HEK293 (cell line): ENCODE results near the gene FKRP.

Source experiments
- CTCF ChIA-PET: fragments of 350-600 bp; formaldehyde crosslinking; extraction: SDS; loops from one replicate; lab custom pipeline; 2021; ENCODE audit warnings: antibody characterized with exemption; lab: Yijun Ruan, JAX
- POLR2A ChIA-PET: fragments of 300-600 bp; formaldehyde crosslinking; extraction: SDS; loops from one replicate; lab custom pipeline; 2020; ENCODE audit warnings: antibody characterized with exemption, inconsistent platforms; lab: Yijun Ruan, JAX
- H3K27ac ChIP-seq: fragments of 200-500 bp; sonication (Bioruptor generic); 2 replicates; pipeline ENCODE4 v1.5.1; 2014; ENCODE audit warnings: low read depth, low read length, control low read depth, inconsistent platforms; ENCODE audit errors: extremely low read depth
- H3K36me3 ChIP-seq, 2 experiments: fragments of 200-500 bp in 1 of 2; sonication (Bioruptor generic) in 1 of 2; 1 replicate in 1 of 2; 2 replicates in 1 of 2; pipeline ENCODE4 v1.5.1; 2014 to 2017; ENCODE audit warnings: inconsistent platforms in 2 of 2, low read length in 2 of 2; ENCODE audit not compliant: control insufficient read depth in 2 of 2, insufficient read depth in 1 of 2
- H3K4me1 ChIP-seq: fragments of 200-500 bp; sonication (Bioruptor generic); 2 replicates; pipeline ENCODE4 v1.5.1; 2014; ENCODE audit warnings: mild to moderate bottlenecking, low read length, inconsistent platforms; ENCODE audit not compliant: control insufficient read depth, insufficient read depth
- H3K4me3 ChIP-seq: 2 replicates; pipeline ENCODE4 v1.5.1; 2011; ENCODE audit warnings: low read depth, mild to moderate bottlenecking, control low read depth, low read length, moderate library complexity
- H3K9me3 ChIP-seq: fragments of 200-500 bp; sonication (Bioruptor generic); 2 replicates; pipeline ENCODE4 v1.5.1; 2014; ENCODE audit warnings: low read depth, low read length, inconsistent platforms; ENCODE audit not compliant: control insufficient read depth, insufficient read depth
- GLIS1 ChIP-seq: fragments of 450-650 bp; formaldehyde crosslinking; IDR thresholded peaks from 2 replicates; pipeline ENCODE4 v1.5.1; 2016; ENCODE audit warnings: missing biosample characterization, missing genetic modification characterization
- KLF1 ChIP-seq: fragments of 450-650 bp; formaldehyde crosslinking; IDR thresholded peaks from 2 replicates; pipeline ENCODE4 v1.5.1; 2016; ENCODE audit warnings: missing biosample characterization, missing genetic modification characterization
- SP2 ChIP-seq: fragments of 450-650 bp; formaldehyde crosslinking; IDR thresholded peaks from 2 replicates; pipeline ENCODE4 v1.5.1; 2016; ENCODE audit warnings: missing biosample characterization, missing genetic modification characterization
- ZBTB48 ChIP-seq: fragments of 450-650 bp; formaldehyde crosslinking; IDR thresholded peaks from 2 replicates; pipeline ENCODE4 v1.5.1; 2016; ENCODE audit warnings: missing biosample characterization, missing genetic modification characterization
- ZFP37 ChIP-seq: fragments of 450-650 bp; formaldehyde crosslinking; IDR thresholded peaks from 2 replicates; pipeline ENCODE4 v1.5.1; 2016; ENCODE audit warnings: missing biosample characterization, missing genetic modification characterization
- ZNF140 ChIP-seq: fragments of 450-650 bp; formaldehyde crosslinking; IDR thresholded peaks from 2 replicates; pipeline ENCODE4 v1.5.1; 2016; ENCODE audit warnings: missing biosample characterization, missing genetic modification characterization
- ZNF155 ChIP-seq: fragments of 450-650 bp; formaldehyde crosslinking; IDR thresholded peaks from 2 replicates; pipeline ENCODE4 v1.5.1; 2016; ENCODE audit warnings: missing biosample characterization, missing genetic modification characterization
- ZNF24 ChIP-seq: fragments of 450-650 bp; formaldehyde crosslinking; IDR thresholded peaks from 2 replicates; pipeline ENCODE4 v1.5.1; 2016; ENCODE audit warnings: missing biosample characterization, missing genetic modification characterization
- ZNF324 ChIP-seq: fragments of 450-650 bp; formaldehyde crosslinking; IDR thresholded peaks from 2 replicates; pipeline ENCODE4 v1.5.1; 2016; ENCODE audit warnings: missing biosample characterization, missing genetic modification characterization
- ZNF335 ChIP-seq: fragments of 450-650 bp; formaldehyde crosslinking; conservative IDR thresholded peaks from 2 replicates; pipeline ENCODE4 v1.5.1; 2016; ENCODE audit warnings: missing biosample characterization, missing genetic modification characterization
- ZNF341 ChIP-seq: fragments of 450-650 bp; formaldehyde crosslinking; IDR thresholded peaks from 2 replicates; pipeline ENCODE4; 2016; ENCODE audit warnings: low read depth, missing biosample characterization, missing genetic modification characterization
- ZNF354C ChIP-seq: fragments of 450-650 bp; formaldehyde crosslinking; IDR thresholded peaks from 2 replicates; pipeline ENCODE4 v1.5.1; 2016; ENCODE audit warnings: missing biosample characterization, missing genetic modification characterization, low read depth, borderline replicate concordance
- ZNF391 ChIP-seq: fragments of 450-650 bp; formaldehyde crosslinking; IDR thresholded peaks from 2 replicates; pipeline ENCODE4 v1.5.1; 2016; ENCODE audit warnings: low read depth, missing biosample characterization, missing genetic modification characterization, borderline replicate concordance
- ZNF571 ChIP-seq: fragments of 450-650 bp; formaldehyde crosslinking; IDR thresholded peaks from 2 replicates; pipeline ENCODE4 v1.5.0; 2017; ENCODE audit warnings: missing biosample characterization, missing genetic modification characterization
- ZNF623 ChIP-seq: fragments of 450-650 bp; formaldehyde crosslinking; IDR thresholded peaks from 2 replicates; pipeline ENCODE4 v1.5.1; 2016; ENCODE audit warnings: missing biosample characterization, missing genetic modification characterization
- ZNF654 ChIP-seq: fragments of 450-650 bp; formaldehyde crosslinking; IDR thresholded peaks from 2 replicates; pipeline ENCODE4 v1.5.1; 2016; ENCODE audit warnings: low read depth, missing biosample characterization, missing genetic modification characterization
- ZNF747 ChIP-seq: fragments of 450-650 bp; formaldehyde crosslinking; IDR thresholded peaks from 2 replicates; pipeline ENCODE4 v1.5.1; 2016; ENCODE audit warnings: missing biosample characterization, missing genetic modification characterization
- ZNF830 ChIP-seq: fragments of 450-650 bp; IDR thresholded peaks from 2 replicates; pipeline ENCODE4 v1.5.0; 2018; ENCODE audit warnings: missing biosample characterization, missing genetic modification characterization, low read depth, mild to moderate bottlenecking, moderate library complexity
- ZSCAN23 ChIP-seq: fragments of 450-650 bp; formaldehyde crosslinking; IDR thresholded peaks from 2 replicates; pipeline ENCODE4 v1.5.1; 2016; ENCODE audit warnings: missing biosample characterization, missing genetic modification characterization
- TF ChIP-seq, protein P1 (sequence below): fragments of 450-650 bp; formaldehyde crosslinking; IDR thresholded peaks from 2 replicates; pipeline ENCODE4 v1.5.1; 2016; ENCODE audit warnings: missing biosample characterization, missing genetic modification characterization
- TF ChIP-seq, protein P2 (sequence below): fragments of 450-650 bp; formaldehyde crosslinking; IDR thresholded peaks from 2 replicates; pipeline ENCODE4 v1.5.1; 2016; ENCODE audit warnings: missing biosample characterization, missing genetic modification characterization
- TF ChIP-seq, protein P3 (sequence below): fragments of 450-650 bp; formaldehyde crosslinking; conservative IDR thresholded peaks from 2 replicates; pipeline ENCODE4 v1.5.1; 2016; ENCODE audit warnings: low read depth, missing biosample characterization, missing genetic modification characterization

The FKRP gene

DNA sequence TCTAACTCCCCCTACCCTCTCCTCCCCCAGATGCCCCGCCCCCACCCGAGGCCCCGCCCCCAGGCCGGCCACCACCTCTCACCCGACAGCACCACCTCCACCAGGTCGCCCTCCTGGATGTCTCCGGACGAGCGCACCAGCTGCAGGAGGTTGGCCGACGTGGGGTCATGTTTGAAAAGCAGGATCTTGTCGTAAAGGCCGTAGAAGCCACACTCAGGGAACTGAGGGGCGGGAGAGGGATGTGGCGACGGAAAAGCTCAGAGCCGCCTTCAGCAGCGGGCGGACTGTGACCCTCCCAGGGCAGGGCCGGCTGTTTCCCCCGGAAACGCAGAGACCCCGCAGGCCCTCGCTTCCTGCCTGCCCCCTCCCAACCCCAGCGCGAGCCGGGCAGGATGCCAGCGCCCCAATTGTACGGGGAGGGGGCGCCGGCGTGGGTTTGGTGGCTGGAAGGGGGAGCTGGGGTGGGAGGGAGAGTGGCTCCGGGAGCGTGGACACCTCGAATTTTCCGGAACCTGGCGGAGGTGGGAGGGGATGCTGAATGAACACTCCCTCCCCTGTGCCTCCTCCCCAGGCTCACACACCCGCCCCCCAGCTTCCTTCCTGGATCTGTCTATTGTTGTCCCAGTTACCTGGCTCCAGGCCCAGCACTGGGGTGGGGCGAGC, 31.9 kb upstream of the FKRP start (continued):
- TF ChIP-seq ZFP37 (tag by site-specific recombination) = no peak
- TF ChIP-seq ZNF830 = no peak
- TF ChIP-seq KLF1 (tag by site-specific recombination) = peak; percentile 50; the same call in 1 of the 2 replicates
- TF ChIP-seq ZNF623 = no peak
- TF ChIP-seq SP2 = peak; percentile 27; the same call in 1 of the 2 replicates
- TF ChIP-seq ZNF155 (tag by site-specific recombination) = no peak
- TF ChIP-seq ZNF571 (tag by site-specific recombination) = no peak

DNA sequence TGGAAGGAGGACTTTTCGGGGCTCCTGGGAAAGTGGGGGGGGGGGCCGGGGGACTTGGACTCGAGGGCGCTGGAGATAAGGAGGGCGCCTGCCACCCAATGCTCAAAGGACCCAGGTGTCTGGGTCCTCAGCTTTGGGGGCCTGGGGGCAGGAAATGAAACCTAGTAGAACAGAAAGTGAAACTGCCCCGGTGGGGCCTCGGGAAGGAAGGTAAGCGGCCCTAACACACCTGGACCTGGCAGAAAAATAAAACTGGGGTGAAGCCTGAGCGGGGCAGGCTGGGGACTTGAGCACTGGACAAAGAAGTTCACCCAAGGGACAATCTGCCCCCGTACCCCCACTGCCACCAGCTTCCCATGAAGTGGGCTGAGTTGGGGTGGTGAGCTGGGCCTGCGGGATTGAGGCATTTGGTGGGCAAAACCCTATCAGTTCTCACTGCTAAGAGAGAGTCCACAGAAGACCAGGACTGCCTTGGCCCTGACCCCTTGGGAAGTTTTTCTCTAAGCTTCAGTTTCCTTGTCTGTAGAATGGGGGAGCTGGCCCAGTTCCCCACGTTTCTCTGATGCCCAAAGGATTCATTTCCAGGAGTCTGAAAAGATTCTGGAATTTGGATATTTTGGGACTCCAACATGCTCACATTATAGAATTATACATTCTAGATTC, 31.3 kb upstream of the FKRP start:
- ChIA-PET POLR2A (interaction anchor here (0.6 to 1.5 kb wide), 9 partner anchors 16 to 216 kb away, joined by 3 to 4 read pairs (median 4); partner anchors contain the start of gene AP2S1), CTCF (interaction anchor here (0.6 to 4.5 kb wide), 8 partner anchors 11 to 185 kb away, joined by 3 to 69 read pairs (median 6); no protein-coding TSS in a partner anchor)
- Histone ChIP-seq H3K4me1 (peaks cover 15% of the 10 kb centered on the region), H3K27ac (peak overlapping the region; percentile 57; the same call in 1 of the 2 replicates), H3K9me3 (no peaks in the 10 kb centered on the region), H3K36me3 (peaks cover 16 to 20% of the 10 kb centered on the region in 2 experiments; a peak in 2 of 3 replicates), H3K4me3 (peak overlapping the region; percentile 40)
- TF ChIP-seq ZNF747 (tag by site-specific recombination) (no peak), ZNF654 (no peak), ZNF354C (tag by site-specific recombination) (no peak), ZNF391 (tag by site-specific recombination) (no peak), ZNF324 (tag by site-specific recombination) (no peak), ZNF335 (tag by site-specific recombination) (peak; percentile 74)
- TF ChIP-seq, protein P1, sequence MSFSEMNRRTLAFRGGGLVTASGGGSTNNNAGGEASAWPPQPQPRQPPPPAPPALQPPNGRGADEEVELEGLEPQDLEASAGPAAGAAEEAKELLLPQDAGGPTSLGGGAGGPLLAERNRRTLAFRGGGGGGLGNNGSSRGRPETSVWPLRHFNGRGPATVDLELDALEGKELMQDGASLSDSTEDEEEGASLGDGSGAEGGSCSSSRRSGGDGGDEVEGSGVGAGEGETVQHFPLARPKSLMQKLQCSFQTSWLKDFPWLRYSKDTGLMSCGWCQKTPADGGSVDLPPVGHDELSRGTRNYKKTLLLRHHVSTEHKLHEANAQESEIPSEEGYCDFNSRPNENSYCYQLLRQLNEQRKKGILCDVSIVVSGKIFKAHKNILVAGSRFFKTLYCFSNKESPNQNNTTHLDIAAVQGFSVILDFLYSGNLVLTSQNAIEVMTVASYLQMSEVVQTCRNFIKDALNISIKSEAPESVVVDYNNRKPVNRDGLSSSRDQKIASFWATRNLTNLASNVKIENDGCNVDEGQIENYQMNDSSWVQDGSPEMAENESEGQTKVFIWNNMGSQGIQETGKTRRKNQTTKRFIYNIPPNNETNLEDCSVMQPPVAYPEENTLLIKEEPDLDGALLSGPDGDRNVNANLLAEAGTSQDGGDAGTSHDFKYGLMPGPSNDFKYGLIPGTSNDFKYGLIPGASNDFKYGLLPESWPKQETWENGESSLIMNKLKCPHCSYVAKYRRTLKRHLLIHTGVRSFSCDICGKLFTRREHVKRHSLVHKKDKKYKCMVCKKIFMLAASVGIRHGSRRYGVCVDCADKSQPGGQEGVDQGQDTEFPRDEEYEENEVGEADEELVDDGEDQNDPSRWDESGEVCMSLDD = 0 out of 2 replicates have a peak, but pooled peaks have one; percentile 25

DNA sequence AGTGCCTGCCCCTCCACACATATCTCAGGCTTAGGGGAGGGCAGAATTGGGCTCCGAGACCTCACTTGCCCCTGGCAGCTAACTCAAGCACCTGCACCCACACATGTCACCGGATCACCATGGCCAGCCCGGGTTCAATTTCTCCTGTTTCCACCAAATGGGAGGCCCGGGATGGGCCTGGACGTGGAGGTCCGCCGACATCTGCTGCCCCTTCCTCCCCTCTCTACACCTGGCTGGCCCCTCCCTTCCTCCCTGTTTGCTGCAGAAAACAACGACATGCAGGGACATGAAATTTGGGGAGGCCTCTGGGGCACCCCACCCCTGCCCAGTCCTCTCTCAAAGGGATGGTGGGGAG, 30.3 kb upstream of the FKRP start:
- Histone ChIP-seq H3K9me3 (no peaks in the 10 kb centered on the region), H3K4me1 (peaks cover 15% of the 10 kb centered on the region), H3K4me3 (peak overlapping the region; percentile 81), H3K27ac (peak overlapping the region; percentile 74), H3K36me3 (peaks cover 13 to 22% of the 10 kb centered on the region in 2 experiments; a peak in 2 of 3 replicates)
- POLR2A ChIA-PET = interaction anchor here (0.5 to 1.4 kb wide), 5 partner anchors 11 to 135 kb away, joined by 3 to 5 read pairs (median 4); partner anchors contain the start of gene AP2S1
- CTCF ChIA-PET = interaction anchor here (0.6 to 4.5 kb wide), 6 partner anchors 12 to 1143 kb away, joined by 3 to 69 read pairs (median 4); no protein-coding TSS in a partner anchor
- no peak for TF ChIP-seq GLIS1 (tag by site-specific recombination)
- TF ChIP-seq ZNF24 (tag by site-specific recombination) = no peak
- no peak for TF ChIP-seq ZNF140 (tag by site-specific recombination)
- TF ChIP-seq, protein P2, sequence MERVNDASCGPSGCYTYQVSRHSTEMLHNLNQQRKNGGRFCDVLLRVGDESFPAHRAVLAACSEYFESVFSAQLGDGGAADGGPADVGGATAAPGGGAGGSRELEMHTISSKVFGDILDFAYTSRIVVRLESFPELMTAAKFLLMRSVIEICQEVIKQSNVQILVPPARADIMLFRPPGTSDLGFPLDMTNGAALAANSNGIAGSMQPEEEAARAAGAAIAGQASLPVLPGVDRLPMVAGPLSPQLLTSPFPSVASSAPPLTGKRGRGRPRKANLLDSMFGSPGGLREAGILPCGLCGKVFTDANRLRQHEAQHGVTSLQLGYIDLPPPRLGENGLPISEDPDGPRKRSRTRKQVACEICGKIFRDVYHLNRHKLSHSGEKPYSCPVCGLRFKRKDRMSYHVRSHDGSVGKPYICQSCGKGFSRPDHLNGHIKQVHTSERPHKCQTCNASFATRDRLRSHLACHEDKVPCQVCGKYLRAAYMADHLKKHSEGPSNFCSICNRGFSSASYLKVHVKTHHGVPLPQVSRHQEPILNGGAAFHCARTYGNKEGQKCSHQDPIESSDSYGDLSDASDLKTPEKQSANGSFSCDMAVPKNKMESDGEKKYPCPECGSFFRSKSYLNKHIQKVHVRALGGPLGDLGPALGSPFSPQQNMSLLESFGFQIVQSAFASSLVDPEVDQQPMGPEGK (tag by site-specific recombination) = 0 out of 2 replicates have a peak, but pooled peaks have one; percentile 15
- TF ChIP-seq ZSCAN23 (tag by site-specific recombination) = no peak
- TF ChIP-seq, protein P3, sequence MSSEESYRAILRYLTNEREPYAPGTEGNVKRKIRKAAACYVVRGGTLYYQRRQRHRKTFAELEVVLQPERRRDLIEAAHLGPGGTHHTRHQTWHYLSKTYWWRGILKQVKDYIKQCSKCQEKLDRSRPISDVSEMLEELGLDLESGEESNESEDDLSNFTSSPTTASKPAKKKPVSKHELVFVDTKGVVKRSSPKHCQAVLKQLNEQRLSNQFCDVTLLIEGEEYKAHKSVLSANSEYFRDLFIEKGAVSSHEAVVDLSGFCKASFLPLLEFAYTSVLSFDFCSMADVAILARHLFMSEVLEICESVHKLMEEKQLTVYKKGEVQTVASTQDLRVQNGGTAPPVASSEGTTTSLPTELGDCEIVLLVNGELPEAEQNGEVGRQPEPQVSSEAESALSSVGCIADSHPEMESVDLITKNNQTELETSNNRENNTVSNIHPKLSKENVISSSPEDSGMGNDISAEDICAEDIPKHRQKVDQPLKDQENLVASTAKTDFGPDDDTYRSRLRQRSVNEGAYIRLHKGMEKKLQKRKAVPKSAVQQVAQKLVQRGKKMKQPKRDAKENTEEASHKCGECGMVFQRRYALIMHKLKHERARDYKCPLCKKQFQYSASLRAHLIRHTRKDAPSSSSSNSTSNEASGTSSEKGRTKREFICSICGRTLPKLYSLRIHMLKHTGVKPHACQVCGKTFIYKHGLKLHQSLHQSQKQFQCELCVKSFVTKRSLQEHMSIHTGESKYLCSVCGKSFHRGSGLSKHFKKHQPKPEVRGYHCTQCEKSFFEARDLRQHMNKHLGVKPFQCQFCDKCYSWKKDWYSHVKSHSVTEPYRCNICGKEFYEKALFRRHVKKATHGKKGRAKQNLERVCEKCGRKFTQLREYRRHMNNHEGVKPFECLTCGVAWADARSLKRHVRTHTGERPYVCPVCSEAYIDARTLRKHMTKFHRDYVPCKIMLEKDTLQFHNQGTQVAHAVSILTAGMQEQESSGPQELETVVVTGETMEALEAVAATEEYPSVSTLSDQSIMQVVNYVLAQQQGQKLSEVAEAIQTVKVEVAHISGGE (tag by site-specific recombination) = 0 out of 2 replicates have a peak, but pooled peaks have one; percentile 10
- TF ChIP-seq ZNF341 (tag by site-specific recombination) = no peak
- 0 out of 2 replicates have a peak, but pooled peaks have one; percentile 31 for TF ChIP-seq ZBTB48
